Lower leg skin (tissue), 4 donors: Measurements from ENCODE around the gene GLYATL3. TPM values are rescaled to one million over a fixed set of nuclear protein-coding genes. Genes with fewer than 3 reads are reported as not detected.

Experiments
- DNase-seq, 2 donors: peaks; one replicate each; pipeline ENCODE4 v3.0.0-alpha.2; 2019; ENCODE audit warnings: low spot score in 2 of 2
- H3K4me3 ChIP-seq: fragments of 200-600 bp; sonication (generic); 2 replicates; pipeline ENCODE4 v1.5.1; 2017; ENCODE audit warnings: mild to moderate bottlenecking, low read depth; ENCODE audit not compliant: poor library complexity, severe bottlenecking
- POLR2A ChIP-seq, 2 donors: fragments of 450-650 bp; IDR thresholded peaks; one replicate each; pipeline ENCODE4 v1.6.1; 2016 to 2017; ENCODE audit warnings: antibody characterized with exemption in 2 of 2, mild to moderate bottlenecking in 1 of 2, moderate library complexity in 1 of 2
- WGBS, 2 donors: methylation state at CpG; one replicate each; pipeline ENCODE4 v1.1.5; 2018; 5-methylcytosine and 5-hydroxymethylcytosine counted together
- intact Hi-C: fragments of 100-400 bp; cut with DNase I; formaldehyde crosslinking; loops from one replicate; pipeline ENCODE4 v1.15.0; 2023; ENCODE audit warnings: low total_unique reads
- total RNA-seq, 4 donors: library from RNA; depleted of rRNA; stranded (reverse); fragments of >200 nt; gene quantifications; one replicate each; pipeline ENCODE4 v1.1.0, GENCODE V29; 2016
- TF ChIP-seq, protein P1 (sequence below), 3 donors: fragments of 450-650 bp; IDR thresholded peaks; one replicate each; pipeline ENCODE4 v1.5.1; 2016; ENCODE audit warnings: antibody characterized with exemption in 3 of 3, mild to moderate bottlenecking in 3 of 3, moderate library complexity in 2 of 3

The GLYATL3 gene
- total RNA-seq, 4 donors from 2014 or later: not detected

DNA sequence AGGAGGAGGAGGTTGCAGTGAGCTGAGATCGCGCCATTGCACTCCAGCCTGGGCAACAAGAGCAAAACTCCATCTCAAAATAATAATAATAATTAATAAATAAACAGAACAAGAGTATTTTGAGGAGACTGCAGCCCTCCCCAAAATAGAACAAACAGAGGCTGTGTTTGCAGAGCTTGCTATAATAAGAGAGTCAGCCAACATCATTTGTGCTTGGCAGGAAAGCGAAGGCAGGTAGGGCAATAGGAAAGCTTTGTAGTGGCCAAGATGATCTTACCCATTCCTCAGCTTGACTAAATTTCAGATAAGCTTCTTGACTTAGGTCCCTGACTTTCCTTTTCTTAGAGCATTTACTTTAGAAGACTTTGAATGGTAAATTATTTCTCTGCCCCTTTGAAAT is 57.5 kb downstream of the GLYATL3 start:
- 94 to 97% methylated on average over 3 of the region's 3 CpGs for WGBS, 2 donors
- no peak for DNase-seq

DNA sequence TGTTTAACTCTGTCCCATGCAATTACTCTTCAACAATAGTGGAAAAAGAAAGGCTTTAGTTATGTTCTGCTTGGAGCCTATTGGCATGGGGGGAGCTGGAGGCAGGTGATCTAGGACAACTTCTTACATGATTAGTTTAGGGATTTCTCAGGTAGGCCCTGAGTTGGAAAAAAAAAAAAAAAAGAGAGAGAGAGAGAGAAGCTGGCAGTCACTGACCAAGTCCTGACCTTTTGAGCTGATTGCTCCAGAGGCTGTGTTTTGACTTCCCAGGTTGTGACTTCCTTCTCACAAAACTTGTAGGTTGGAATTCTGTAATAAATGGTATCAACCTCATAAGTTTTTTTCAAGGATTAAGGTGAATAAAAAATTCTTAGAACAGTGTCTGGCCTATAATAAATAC is 58.5 kb downstream of the GLYATL3 start:
- DNase-seq: no peak
- intact Hi-C loops: no loop called here
- TF ChIP-seq POLR2A (IDR thresholded peaks at IDR 0.05): no peak
- TF ChIP-seq, protein P1, sequence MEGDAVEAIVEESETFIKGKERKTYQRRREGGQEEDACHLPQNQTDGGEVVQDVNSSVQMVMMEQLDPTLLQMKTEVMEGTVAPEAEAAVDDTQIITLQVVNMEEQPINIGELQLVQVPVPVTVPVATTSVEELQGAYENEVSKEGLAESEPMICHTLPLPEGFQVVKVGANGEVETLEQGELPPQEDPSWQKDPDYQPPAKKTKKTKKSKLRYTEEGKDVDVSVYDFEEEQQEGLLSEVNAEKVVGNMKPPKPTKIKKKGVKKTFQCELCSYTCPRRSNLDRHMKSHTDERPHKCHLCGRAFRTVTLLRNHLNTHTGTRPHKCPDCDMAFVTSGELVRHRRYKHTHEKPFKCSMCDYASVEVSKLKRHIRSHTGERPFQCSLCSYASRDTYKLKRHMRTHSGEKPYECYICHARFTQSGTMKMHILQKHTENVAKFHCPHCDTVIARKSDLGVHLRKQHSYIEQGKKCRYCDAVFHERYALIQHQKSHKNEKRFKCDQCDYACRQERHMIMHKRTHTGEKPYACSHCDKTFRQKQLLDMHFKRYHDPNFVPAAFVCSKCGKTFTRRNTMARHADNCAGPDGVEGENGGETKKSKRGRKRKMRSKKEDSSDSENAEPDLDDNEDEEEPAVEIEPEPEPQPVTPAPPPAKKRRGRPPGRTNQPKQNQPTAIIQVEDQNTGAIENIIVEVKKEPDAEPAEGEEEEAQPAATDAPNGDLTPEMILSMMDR (IDR thresholded peaks at IDR 0.05): no peak
- H3K4me3 ChIP-seq: no peak overlapping the region

More for the DNA sequence above, 57.5 kb downstream of the GLYATL3 start:
- TF ChIP-seq, protein P1 (IDR thresholded peaks at IDR 0.05): no peak
- TF ChIP-seq POLR2A (IDR thresholded peaks at IDR 0.05): no peak
- intact Hi-C loops: no loop called here
- no peak overlapping the region for H3K4me3 ChIP-seq

DNA sequence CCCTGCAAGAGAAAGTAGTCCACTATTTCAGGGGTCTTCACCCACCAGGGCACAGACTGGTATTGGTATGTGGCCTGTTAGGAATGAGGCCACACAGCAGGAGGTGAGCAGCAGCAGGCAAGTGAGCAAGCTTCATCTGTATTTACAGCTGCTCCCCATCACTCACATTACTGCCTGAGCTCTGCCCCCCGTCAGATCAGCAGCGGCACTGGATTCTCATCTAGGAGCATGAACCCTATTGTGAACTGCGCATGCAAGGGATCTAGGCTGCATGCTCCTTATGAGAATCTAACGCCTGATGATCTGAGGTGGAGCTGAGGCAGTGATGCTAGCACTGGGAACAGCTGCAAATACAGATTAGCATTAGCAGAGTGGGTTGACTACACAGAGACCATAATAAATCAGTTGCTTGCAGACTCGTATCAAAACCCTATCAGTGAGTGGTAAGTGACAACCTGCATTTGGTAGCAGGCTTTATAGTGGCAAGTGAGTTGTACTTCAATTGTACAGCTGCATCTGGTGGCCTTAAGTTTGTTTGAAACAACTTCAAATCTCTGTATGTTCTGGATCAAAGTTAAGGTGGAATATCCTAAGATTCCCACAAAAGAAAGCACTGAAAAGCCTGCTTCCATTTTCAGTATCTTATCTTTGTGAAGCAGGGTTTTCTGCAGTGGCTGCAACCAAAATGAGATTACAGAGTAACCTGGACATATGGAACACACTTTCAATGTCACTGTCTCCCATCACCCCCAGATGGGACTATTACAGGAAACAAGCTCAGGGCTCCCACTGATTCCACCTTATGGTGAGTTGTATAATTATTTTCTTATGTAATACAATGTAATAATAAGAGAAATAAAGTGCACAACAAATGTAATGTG is 63.5 kb downstream of the GLYATL3 start:
- WGBS, 2 donors: 50 to 65% methylated on average over 5 of the region's 5 CpGs
- no peak overlapping the region for H3K4me3 ChIP-seq
- no peak for DNase-seq
- TF ChIP-seq, protein P1 (IDR thresholded peaks at IDR 0.05): no peak
- no peak for TF ChIP-seq POLR2A (IDR thresholded peaks at IDR 0.05)
- intact Hi-C loops: no loop called here

DNA sequence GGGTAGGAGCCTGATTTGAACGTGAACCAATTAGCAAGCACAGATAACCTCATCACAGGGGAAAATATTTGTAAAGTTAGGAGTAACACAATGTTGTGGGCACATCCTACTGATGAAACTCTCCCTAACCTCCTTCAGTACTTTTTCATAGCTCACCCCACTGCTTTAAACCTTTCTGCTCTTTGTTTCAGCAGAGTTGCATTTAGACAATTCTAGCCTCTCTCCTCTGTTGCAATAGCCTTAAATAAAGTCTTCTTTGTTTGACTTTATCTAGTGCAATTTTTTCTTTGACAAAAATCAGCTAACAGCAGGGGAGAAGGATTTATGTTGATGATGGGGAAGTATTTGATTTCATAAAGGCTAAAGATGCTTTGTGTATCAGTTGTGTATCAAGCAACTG is 64.8 kb downstream of the GLYATL3 start:
- TF ChIP-seq POLR2A (IDR thresholded peaks at IDR 0.05): no peak
- TF ChIP-seq, protein P1 (IDR thresholded peaks at IDR 0.05): no peak
- H3K4me3 ChIP-seq: no peak overlapping the region
- intact Hi-C loops: no loop called here
- whole genome bisulfite sequencing, 2 donors: 63 to 66% methylated on average over 1 of the region's 1 CpG
- no peak for DNase-seq

DNA sequence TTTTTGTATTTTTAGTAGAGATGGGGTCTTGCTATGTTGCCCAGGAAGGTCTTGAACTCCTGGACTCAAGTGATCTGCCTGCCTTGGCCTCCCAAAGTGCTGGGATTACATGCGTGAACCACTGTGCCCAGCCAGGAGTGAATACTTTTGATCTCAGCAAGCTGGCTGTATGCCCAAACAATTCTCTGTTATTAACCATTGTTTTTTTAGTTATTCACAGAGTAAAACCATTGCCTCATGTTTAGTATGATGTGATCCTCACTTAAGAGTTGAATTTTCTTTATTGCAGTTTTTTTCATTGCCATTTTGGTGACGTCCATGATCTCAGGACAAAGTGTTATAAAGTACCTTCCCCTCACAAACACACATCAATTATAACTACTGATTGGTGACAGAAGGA is 65.5 kb downstream of the GLYATL3 start:
- no peak overlapping the region for H3K4me3 ChIP-seq
- TF ChIP-seq, protein P1 (IDR thresholded peaks at IDR 0.05): no peak
- TF ChIP-seq POLR2A (IDR thresholded peaks at IDR 0.05): no peak
- 38 to 39% methylated on average over 2 of the region's 2 CpGs for WGBS, 2 donors
- DNase-seq: no peak
- intact Hi-C loops: no loop called here
